ENCODE measurements around the gene ALPK1. TPM values are rescaled to one million over a fixed set of nuclear protein-coding genes. Genes with fewer than 3 reads are reported as not detected.

The ALPK1 gene
- total RNA-seq, 1 donor, result 15.9 TPM

GRCh38 chr4:112321776-112322684, 24.9 kb downstream of the ALPK1 start:
- peak; percentile 60 to 83 (median 73) for DNase-seq (ENCODE audit: low read depth in 2 of 3, low spot score in 2 of 3)

- DNase-seq (ENCODE audit: low read depth in 2 of 3, low spot score in 2 of 3), result no peak
Observed at GRCh38 chr4:112322866-112323265, 25.7 kb downstream of the ALPK1 start.

GRCh38 chr4:112325530-112325929, 28.4 kb downstream of the ALPK1 start:
- DNase-seq (ENCODE audit: low read depth in 2 of 3, low spot score in 2 of 3), result no peak

GRCh38 chr4:112327965-112328733, 31.0 kb downstream of the ALPK1 start:
- DNase-seq (ENCODE audit: low read depth in 2 of 3, low spot score in 2 of 3), result peak in 2 of 3 donors; percentile 43 to 84

GRCh38 chr4:112328734-112329130, 31.6 kb downstream of the ALPK1 start:
- DNase-seq (ENCODE audit: low read depth in 2 of 3, low spot score in 2 of 3), result no peak

- no peak for DNase-seq (ENCODE audit: low read depth in 2 of 3, low spot score in 2 of 3)
Observed at GRCh38 chr4:112329672-112330375, 32.7 kb downstream of the ALPK1 start.

GRCh38 chr4:112330921-112331320, 33.8 kb downstream of the ALPK1 start:
- no peak for DNase-seq (ENCODE audit: low read depth in 2 of 3, low spot score in 2 of 3)

- DNase-seq (ENCODE audit: low read depth in 2 of 3, low spot score in 2 of 3), result no peak
Observed at GRCh38 chr4:112332398-112332797, 35.2 kb downstream of the ALPK1 start.

- no peak for DNase-seq (ENCODE audit: low read depth in 2 of 3, low spot score in 2 of 3)
Observed at GRCh38 chr4:112340023-112340422, 42.9 kb downstream of the ALPK1 start.

- DNase-seq (ENCODE audit: low read depth in 2 of 3, low spot score in 2 of 3), result no peak
Observed at GRCh38 chr4:112341033-112341432, 43.9 kb downstream of the ALPK1 start.

GRCh38 chr4:112343330-112344080, 46.3 kb downstream of the ALPK1 start:
- no peak for DNase-seq (ENCODE audit: low read depth in 2 of 3, low spot score in 2 of 3)

GRCh38 chr4:112348488-112349158, 51.5 kb downstream of the ALPK1 start:
- no peak for DNase-seq (ENCODE audit: low read depth in 2 of 3, low spot score in 2 of 3)

- no peak for DNase-seq (ENCODE audit: low read depth in 2 of 3, low spot score in 2 of 3)
Observed at GRCh38 chr4:112352736-112353135, 55.6 kb downstream of the ALPK1 start.

- no peak for DNase-seq (ENCODE audit: low read depth in 2 of 3, low spot score in 2 of 3)
Observed at GRCh38 chr4:112355662-112356061, 58.5 kb downstream of the ALPK1 start.

GRCh38 chr4:112357453-112357852, 60.3 kb downstream of the ALPK1 start:
- no peak for DNase-seq (ENCODE audit: low read depth in 2 of 3, low spot score in 2 of 3)

- no peak for DNase-seq (ENCODE audit: low read depth in 2 of 3, low spot score in 2 of 3)
Observed at GRCh38 chr4:112357897-112358296, 60.7 kb downstream of the ALPK1 start.

GRCh38 chr4:112358415-112358814, 61.2 kb downstream of the ALPK1 start:
- DNase-seq (ENCODE audit: low read depth in 2 of 3, low spot score in 2 of 3), result no peak

- DNase-seq (ENCODE audit: low read depth in 2 of 3, low spot score in 2 of 3), result no peak
Observed at GRCh38 chr4:112358952-112359749, 62.0 kb downstream of the ALPK1 start.

GRCh38 chr4:112361181-112361791, 64.1 kb downstream of the ALPK1 start:
- DNase-seq (ENCODE audit: low read depth in 2 of 3, low spot score in 2 of 3), result no peak
